Measurements from ENCODE around the gene FEM1A.
"Not testable (repeated sequence)": the region's sequence is repeated elsewhere in the genome, so short reads cannot be mapped to it uniquely, and the experiment has no call there.

Gene FEM1A

GRCh38 chr19:4814625-4815425 lies 23.3 kb downstream of the FEM1A start:
- no peak for DNase-seq

DNA sequence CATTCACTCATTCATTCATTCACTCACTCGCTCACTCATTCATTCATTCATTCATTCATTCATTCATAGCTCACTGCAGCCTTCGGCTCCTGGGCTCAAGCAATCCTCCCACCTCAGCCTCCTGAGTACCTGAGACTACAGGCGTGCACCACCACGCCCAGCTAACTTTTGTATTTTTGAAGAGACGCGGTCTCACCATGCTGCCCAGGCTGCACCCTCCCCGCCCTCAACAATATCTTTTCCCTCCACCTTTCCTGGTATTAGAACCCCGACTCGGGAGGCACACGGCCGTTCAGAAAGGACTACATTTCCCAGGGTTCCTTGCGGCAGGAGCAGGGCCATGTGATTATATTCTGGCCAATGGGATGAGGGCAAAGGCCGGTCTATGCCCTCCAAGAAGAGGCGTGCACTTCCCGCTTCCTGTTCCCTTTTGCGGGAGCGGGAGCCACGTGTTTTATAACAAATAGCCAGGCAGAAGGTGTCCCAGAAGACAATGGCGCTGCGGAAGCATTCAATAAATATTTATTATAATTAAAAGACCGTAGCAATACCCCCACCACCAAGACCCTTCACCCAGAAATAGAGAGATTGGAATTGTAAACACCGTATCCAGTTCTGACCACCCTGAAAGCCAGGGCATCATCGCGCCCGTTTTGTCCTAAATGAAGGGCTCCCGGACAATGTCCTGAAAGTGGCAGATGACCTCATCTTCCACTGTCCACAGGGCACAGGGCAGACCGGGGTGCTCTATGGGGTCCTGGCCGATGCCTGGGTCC lies 24.1 kb downstream of the FEM1A start:
- peak; percentile 91 for DNase-seq

- DNase-seq: no peak
Measured at GRCh38 chr19:4816202-4816949, 24.8 kb downstream of the FEM1A start.

GRCh38 chr19:4816950-4817278 lies 25.4 kb downstream of the FEM1A start:
- DNase-seq: no peak

- DNase-seq: no peak
Measured at GRCh38 chr19:4817467-4818277, 26.1 kb downstream of the FEM1A start.

- no peak for DNase-seq
Measured at GRCh38 chr19:4821265-4821664, 29.7 kb downstream of the FEM1A start.

GRCh38 chr19:4822354-4822753 lies 30.8 kb downstream of the FEM1A start:
- DNase-seq: not testable (repeated sequence)

DNA sequence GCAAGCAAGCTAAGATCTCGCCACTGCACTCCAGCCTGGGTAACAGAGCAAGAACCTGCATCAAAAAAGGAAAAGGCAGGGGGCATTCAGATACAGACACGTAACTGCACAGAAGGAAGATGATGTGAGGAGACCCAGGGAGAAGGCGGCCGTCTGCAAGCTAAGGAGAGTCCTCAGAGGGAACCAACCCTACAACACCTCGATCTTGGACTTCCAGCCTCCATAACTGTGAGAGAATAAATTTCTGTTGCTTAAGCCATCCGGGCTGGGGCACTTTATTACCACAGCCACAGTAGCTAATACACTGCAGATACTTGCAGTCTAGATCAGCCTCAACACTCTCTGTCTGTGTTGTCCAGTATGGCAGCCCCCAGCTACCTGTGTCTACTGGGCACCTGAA lies 32.0 kb downstream of the FEM1A start:
- no peak for DNase-seq

DNA sequence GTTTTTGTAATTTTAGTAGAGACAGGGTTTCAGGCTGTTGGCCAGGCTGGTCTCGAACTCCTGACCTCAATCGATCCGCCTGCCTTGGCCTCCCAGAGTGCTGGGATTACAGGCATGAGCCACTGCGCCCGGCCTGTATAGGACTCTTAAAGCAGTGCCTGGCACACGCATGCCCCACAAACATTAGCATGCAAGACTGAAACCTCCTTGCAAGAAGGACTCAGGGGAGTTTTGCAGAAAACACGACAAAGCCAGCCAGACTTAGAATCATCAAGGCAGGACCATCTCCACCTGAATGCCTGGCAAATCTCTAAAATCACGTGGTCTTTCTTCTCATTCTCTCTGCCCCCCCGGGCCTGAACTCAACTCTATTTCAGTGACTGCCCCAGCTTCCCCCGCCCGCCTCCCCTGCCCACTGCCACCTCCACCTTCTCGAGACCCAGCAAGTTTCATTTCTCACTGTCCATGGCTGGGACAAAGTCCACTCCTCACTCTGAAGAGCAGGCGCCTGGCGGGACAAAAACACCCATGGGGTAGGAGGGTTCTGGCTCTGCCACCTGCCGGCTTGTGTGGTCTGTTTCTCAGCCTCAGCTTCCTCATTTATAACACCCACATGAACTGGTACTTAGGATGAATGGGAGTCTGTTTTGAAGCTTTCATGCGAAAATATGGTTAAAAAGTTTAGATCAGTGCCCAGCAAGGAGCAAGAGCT lies 37.6 kb downstream of the FEM1A start:
- DNase-seq: no peak

- no peak for DNase-seq
Measured at GRCh38 chr19:4830332-4830731, 38.8 kb downstream of the FEM1A start.

- DNase-seq: no peak
Measured at GRCh38 chr19:4830768-4831265, 39.3 kb downstream of the FEM1A start.

DNA sequence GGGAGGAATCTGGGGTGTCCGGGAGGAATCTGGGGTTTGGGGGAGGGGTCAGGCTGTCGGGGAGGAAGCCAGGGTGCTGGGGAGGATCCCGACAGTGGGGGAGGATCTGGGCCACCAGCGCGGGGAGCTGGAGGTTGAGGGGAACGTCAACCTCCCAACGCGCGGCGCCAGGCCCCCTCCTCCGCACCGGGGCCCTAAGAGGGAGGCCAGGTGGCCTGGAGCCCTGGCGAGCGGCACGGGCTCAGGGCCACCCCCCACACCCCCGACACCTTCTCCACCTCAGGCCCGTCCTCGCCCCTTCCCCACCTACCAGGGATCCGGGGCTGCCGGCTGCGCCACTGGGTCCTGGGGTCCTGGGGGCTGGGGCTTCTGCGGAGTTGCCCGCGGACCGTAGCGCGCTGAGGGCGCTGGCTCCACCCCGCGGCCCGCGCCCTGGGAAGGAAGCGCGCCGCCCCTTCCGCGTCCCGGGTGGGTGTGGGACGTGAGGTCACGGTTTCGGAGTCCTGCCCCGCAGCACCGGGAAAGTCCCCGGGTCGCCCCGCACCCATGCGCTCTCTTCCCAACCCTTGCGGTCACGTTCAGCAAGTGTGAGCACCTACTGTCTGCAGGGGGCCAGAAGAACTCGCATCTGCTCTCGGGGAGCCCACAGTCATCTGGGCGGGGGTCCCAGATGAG lies 39.9 kb downstream of the FEM1A start, which contains the start of gene TICAM1:
Gene TICAM1 (minus strand): TSS at position 409 of the 675 bp plus-strand sequence. CDS start 13,335 bp downstream, outside the sequence.
- peak; percentile 71 for DNase-seq

DNA sequence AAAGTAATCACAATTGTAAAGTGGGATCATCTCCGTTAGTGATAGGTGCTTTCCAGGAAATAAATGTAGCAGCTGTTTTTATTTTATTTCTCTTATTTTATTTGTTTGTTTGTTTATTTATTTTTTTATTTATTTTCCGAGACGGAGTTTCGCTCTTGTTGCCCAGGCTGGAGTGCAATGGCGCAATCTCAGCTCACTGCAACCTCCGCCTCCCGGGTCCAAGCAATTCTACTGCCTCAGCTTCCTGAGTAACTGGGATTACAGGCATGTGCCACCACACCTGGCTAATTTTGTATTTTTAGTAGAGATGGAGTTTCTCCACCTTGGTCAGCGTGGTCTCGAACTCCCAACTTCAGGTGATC lies 40.4 kb downstream of the FEM1A start:
- not testable (repeated sequence) for DNase-seq

DNA sequence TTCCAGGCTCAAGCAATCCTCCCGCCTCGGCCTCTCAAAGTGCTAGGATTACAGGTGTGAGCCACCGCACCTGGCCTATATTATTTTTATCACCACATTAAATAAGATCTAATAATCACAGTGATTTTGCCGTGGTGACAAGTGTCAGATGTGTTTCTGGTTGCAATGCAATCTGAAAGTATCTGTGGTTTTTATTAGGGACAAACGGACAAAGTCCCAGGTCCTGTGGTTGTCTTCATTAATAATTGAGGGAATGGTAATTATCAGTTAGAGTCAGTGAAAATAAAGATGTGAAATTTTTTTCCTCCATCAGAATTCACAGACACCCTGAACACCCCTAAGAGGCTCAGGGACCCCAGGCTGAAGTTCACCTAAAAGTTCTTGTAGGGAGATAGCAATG lies 41.2 kb downstream of the FEM1A start:
- DNase-seq: no peak

GRCh38 chr19:4839192-4839591 lies 47.7 kb downstream of the FEM1A start:
- DNase-seq: no peak

GRCh38 chr19:4843647-4843965 lies 52.1 kb downstream of the FEM1A start:
- DNase-seq: no peak

- no peak for DNase-seq
Measured at GRCh38 chr19:4844348-4845179, 53.0 kb downstream of the FEM1A start.

DNA sequence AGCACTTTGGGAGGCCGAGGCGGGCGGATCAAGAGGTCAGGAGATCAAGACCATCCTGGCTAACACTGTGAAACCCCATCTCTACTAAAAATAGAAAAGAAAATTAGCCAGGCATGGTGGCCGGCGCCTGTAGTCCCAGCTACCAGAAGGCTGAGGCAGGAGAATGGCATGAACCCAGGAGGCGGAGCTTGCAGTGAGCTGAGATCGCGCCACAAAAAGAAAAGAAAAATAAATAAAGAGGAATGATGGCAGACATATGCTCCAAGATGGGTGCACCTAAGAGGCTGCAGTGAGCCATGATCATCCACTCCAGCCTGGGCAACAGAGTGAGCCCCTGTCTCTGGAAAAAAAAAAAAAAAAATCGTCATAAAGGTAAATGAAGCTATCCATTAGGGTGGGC lies 54.4 kb downstream of the FEM1A start:
- DNase-seq: not testable (repeated sequence)

GRCh38 chr19:4847190-4847973 lies 55.8 kb downstream of the FEM1A start:
- no peak for DNase-seq

DNA sequence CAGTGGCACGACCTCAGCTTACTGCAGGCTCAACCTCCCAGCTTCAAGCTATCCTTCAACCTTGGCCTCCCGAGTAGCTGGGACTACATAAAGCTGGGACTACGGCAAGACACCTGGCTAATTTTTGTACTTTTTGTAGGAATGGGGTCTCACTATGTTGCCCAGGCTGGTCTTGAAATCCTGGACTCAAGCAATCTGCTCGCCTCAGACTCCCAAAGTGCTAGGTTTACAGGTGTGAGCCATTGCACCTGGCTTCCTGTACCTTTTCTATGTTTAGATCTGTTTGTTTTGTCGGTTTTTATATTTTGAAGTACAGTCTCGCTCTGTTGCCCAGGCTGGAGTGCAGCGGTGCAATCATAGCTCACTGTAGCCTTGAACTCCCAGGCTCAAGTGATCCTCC lies 57.5 kb downstream of the FEM1A start:
- DNase-seq: no peak
